ENCODE measurements around the gene LRRC41.

DNA sequence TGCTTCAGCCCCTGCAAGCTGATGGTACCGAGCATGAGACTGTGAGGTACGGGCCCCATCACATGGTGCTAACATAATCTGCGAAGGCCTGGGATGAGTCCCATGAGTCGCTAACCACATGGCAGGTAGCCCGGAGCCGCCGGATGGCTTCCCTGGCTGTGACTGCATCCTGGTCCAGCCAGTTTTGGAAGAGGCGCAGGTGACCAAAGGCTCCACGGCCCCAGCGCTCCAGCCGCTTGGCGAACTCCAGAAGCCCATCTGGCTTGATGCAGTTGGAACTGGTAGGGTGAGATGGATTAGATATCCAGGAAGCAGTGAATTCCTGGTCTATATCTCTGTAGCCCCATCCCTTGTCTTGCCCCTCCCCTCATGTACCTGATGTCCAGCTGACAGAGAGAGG lies 24.6 kb downstream of the LRRC41 start:
- TF ChIP-seq, protein P1, sequence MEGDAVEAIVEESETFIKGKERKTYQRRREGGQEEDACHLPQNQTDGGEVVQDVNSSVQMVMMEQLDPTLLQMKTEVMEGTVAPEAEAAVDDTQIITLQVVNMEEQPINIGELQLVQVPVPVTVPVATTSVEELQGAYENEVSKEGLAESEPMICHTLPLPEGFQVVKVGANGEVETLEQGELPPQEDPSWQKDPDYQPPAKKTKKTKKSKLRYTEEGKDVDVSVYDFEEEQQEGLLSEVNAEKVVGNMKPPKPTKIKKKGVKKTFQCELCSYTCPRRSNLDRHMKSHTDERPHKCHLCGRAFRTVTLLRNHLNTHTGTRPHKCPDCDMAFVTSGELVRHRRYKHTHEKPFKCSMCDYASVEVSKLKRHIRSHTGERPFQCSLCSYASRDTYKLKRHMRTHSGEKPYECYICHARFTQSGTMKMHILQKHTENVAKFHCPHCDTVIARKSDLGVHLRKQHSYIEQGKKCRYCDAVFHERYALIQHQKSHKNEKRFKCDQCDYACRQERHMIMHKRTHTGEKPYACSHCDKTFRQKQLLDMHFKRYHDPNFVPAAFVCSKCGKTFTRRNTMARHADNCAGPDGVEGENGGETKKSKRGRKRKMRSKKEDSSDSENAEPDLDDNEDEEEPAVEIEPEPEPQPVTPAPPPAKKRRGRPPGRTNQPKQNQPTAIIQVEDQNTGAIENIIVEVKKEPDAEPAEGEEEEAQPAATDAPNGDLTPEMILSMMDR (IDR thresholded peaks at IDR 0.05), result no peak
- TF ChIP-seq POLR2A (IDR thresholded peaks at IDR 0.05) (no peak), POLR2AphosphoS5 (IDR thresholded peaks at IDR 0.05) (no peak)
